ENCODE data around the gene LCE2C. TPM values are rescaled to one million over a fixed set of nuclear protein-coding genes. Genes with fewer than 3 reads are reported as not detected.
"Not testable (repeated sequence)": the region's sequence is repeated elsewhere in the genome, so short reads cannot be mapped to it uniquely, and the experiment has no call there.

Gene LCE2C
- total RNA-seq, 2 donors from 2014 or later: not detected

GRCh38 chr1:152673016-152673415 is 2.1 kb upstream of the LCE2C start:
- H3K4me1 Mint-ChIP-seq: no peaks in the 10 kb centered on the region
- ATAC-seq (no peak), DNase-seq (no peak)
- H3K36me3 Mint-ChIP-seq (ENCODE audit: low read depth): no peaks in the 10 kb centered on the region
- H3K9me3 ChIP-seq (ENCODE audit: control insufficient read depth, low read length, poor library complexity, severe bottlenecking): no peaks in the 10 kb centered on the region
- peaks cover 67% of the 10 kb centered on the region for H3K27me3 Mint-ChIP-seq
- no peak overlapping the region for H3K27ac Mint-ChIP-seq
- no peak overlapping the region for H3K4me3 Mint-ChIP-seq

DNA sequence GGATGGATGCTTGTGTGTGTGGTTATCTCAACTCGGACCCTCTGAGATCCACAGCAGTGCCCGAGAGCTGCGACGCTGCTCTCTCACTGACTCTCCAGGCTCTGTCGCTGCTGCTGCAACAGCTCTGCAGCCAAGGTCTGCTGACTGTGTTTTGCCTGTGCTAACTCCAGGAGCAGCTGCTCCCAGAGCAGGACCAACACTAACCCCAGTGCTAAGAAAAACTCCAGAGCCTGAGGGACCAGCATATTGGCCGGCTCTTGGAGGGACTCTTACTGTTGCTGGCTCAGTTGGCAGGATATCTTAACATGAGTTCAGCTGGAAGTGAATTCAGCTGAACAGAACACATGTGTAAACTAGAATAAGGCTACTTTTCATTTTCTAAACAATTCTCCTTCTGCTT is 4.4 kb downstream of the LCE2C start:
- Mint-ChIP-seq H3K36me3 (ENCODE audit: low read depth) (no peaks in the 10 kb centered on the region), H3K4me3 (no peak overlapping the region), H3K27me3 (peaks cover 77% of the 10 kb centered on the region), H3K4me1 (no peaks in the 10 kb centered on the region), H3K27ac (no peak overlapping the region)
- ATAC-seq: no peak
- DNase-seq: no peak
- H3K9me3 ChIP-seq (ENCODE audit: control insufficient read depth, low read length, poor library complexity, severe bottlenecking): no peaks in the 10 kb centered on the region

DNA sequence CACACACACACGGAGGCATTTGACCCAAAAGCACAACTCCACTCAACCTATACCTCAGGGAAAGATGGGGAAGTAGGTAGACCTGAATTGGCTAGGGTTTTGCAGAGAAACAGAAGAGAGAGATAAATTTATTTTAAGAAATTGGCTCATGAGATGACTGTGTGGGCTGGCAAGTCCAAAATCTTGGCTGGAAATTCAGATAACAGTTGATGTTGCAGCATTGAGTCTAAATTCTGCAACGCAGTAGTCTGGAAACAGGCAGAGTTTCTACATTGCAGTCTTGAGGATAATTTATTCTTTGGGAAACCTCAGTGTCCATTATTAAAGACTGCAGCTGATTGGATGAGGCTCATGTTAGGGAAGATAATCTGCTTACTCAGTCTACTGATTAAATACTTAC is 6.5 kb downstream of the LCE2C start:
- H3K27ac Mint-ChIP-seq: no peak overlapping the region
- H3K4me1 Mint-ChIP-seq: no peaks in the 10 kb centered on the region
- H3K36me3 Mint-ChIP-seq (ENCODE audit: low read depth): no peaks in the 10 kb centered on the region
- no peak overlapping the region for H3K4me3 Mint-ChIP-seq
- no peak for ATAC-seq
- no peak for DNase-seq
- H3K27me3 Mint-ChIP-seq: peaks cover 72% of the 10 kb centered on the region
- H3K9me3 ChIP-seq (ENCODE audit: control insufficient read depth, low read length, poor library complexity, severe bottlenecking): no peaks in the 10 kb centered on the region

GRCh38 chr1:152683846-152684245 is 8.8 kb downstream of the LCE2C start:
- H3K36me3 Mint-ChIP-seq (ENCODE audit: low read depth): peaks cover 2% of the 10 kb centered on the region
- no peak for ATAC-seq
- H3K4me3 Mint-ChIP-seq: no peak overlapping the region
- no peak for DNase-seq
- no peaks in the 10 kb centered on the region for H3K4me1 Mint-ChIP-seq
- H3K27ac Mint-ChIP-seq: no peak overlapping the region
- H3K9me3 ChIP-seq (ENCODE audit: control insufficient read depth, low read length, poor library complexity, severe bottlenecking): no peaks in the 10 kb centered on the region
- peaks cover 71% of the 10 kb centered on the region for H3K27me3 Mint-ChIP-seq

DNA sequence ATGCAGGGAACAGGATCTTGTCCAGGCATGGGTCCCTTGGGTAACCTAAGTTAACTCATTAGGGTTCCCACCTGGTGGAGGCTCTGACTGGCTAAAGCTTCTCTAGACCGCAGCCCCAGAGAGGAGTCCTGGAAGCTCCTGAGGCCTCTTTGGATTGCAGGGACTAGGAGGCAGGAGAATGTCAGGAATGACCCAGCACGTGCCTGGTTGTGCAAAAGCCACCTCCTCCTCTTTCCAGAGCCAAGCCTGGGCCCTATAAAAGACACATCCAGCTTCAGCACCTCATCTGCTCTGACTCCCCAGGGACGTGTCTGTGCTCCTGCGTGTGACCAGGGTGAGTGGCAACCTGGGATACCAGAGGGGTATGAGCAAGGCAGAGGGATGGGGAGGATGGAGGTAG is 10.7 kb downstream of the LCE2C start, which contains the start of gene LCE2B:
LCE2B (plus strand) TSS at position 301 of the 400 bp plus-strand sequence. CDS start 721 bp downstream, outside the sequence.
- not testable (repeated sequence) for H3K27ac Mint-ChIP-seq; H3K4me3 Mint-ChIP-seq; H3K9me3 ChIP-seq (ENCODE audit: control insufficient read depth, low read length, poor library complexity, severe bottlenecking); H3K4me1 Mint-ChIP-seq; H3K36me3 Mint-ChIP-seq (ENCODE audit: low read depth); ATAC-seq; DNase-seq
- H3K27me3 Mint-ChIP-seq: peaks cover 69% of the 10 kb centered on the region

DNA sequence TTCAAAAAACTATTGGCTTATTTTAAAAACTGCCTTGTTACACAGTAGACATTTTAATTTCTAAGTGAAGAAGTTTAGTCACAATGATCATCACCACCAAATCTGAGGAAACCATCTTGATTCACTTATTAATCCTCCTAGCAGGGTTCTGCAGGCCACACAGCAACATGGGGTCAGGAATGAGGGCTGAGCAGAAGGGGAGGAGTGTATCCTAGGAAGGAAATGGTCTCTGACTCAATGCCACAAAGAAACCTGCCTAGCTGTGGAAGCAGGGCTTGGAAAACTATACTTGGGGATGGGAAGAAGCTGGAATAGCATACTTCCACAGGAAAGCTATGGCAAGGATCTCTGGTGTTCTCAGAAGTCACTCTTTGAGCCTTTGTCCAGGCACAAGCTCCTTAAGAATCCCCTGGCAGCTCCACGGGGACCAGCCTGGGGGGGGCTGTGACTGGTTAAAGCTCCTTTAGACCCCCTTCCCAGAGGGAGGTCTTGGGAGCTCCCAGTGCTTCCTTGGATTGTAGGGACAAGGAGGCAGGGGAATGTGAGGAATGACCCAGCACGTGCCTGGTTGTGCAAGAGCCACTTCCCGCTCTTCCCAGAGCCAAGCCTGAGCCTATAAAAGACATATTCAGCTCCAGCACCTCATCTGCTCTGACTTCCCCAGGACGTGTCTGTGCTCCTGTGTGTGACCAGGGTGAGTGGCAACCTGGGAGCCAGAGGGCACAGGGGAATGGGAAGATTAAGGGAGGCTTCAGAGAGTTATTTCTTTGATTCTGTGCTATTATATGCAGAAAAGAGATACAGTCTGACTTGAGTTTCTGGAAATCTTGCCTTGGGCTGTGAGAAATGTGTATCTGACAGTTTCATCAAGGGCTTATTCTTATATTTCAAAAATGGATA is 22.9 kb downstream of the LCE2C start, which contains the start of gene LCE2A:
LCE2A (plus strand) TSS at position 645 of the 900 bp plus-strand sequence. CDS start 557 bp downstream, outside the sequence.
- Mint-ChIP-seq H3K36me3 (ENCODE audit: low read depth) (no peaks in the 10 kb centered on the region), H3K27me3 (no peaks in the 10 kb centered on the region), H3K4me1 (no peaks in the 10 kb centered on the region), H3K27ac (no peak within 1 kb of the TSS), H3K4me3 (no peak within 1 kb of the TSS)
- no peak for DNase-seq
- H3K9me3 ChIP-seq (ENCODE audit: control insufficient read depth, low read length, poor library complexity, severe bottlenecking): no peaks in the 10 kb centered on the region
- no peak for ATAC-seq

- H3K36me3 Mint-ChIP-seq (ENCODE audit: low read depth): no peaks in the 10 kb centered on the region
- no peak overlapping the region for H3K27ac Mint-ChIP-seq
- no peaks in the 10 kb centered on the region for H3K9me3 ChIP-seq (ENCODE audit: control insufficient read depth, low read length, poor library complexity, severe bottlenecking)
- DNase-seq: no peak
- no peaks in the 10 kb centered on the region for H3K4me1 Mint-ChIP-seq
- H3K27me3 Mint-ChIP-seq: no peaks in the 10 kb centered on the region
- no peak for ATAC-seq
- no peak overlapping the region for H3K4me3 Mint-ChIP-seq
Observed at GRCh38 chr1:152699746-152700145, 24.7 kb downstream of the LCE2C start.

- no peaks in the 10 kb centered on the region for H3K9me3 ChIP-seq (ENCODE audit: control insufficient read depth, low read length, poor library complexity, severe bottlenecking)
- no peaks in the 10 kb centered on the region for H3K36me3 Mint-ChIP-seq (ENCODE audit: low read depth)
- H3K27me3 Mint-ChIP-seq: peaks cover 42% of the 10 kb centered on the region
- ATAC-seq (no peak), DNase-seq (no peak)
- H3K4me1 Mint-ChIP-seq: peaks cover 2% of the 10 kb centered on the region
- no peak within 1 kb of the TSS for H3K4me3 Mint-ChIP-seq
- H3K27ac Mint-ChIP-seq: no peak within 1 kb of the TSS
Observed at GRCh38 chr1:152707860-152708259, 32.8 kb downstream of the LCE2C start, which contains the start of gene LCE4A. Gene LCE4A, plus strand, starts transcription at chr1:152708160. Its CDS starts 916 bp downstream, at chr1:152709076.

DNA sequence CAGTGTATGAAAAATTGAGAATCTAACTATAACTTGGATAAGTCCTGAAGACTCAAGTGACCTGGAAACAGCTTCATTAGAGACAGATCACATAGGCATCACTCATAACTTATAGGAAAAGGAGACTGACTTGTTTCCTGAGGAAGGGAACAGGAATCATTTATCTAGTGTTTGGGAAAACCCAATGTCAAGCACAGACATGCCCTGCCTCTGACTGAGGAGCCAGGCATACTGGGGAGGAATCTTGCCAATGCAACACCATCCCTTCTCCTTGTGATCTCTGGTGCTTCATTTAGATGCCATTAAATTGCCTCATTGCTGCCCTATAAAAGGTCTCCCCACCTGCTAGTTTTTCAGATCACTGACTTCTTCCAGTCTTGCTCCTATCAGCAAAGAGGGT is 43.2 kb downstream of the LCE2C start:
- H3K27me3 Mint-ChIP-seq: peaks cover 45% of the 10 kb centered on the region
- DNase-seq: no peak
- no peak for ATAC-seq
- H3K36me3 Mint-ChIP-seq (ENCODE audit: low read depth): peaks cover 2% of the 10 kb centered on the region
- no peaks in the 10 kb centered on the region for H3K4me1 Mint-ChIP-seq
- H3K9me3 ChIP-seq (ENCODE audit: control insufficient read depth, low read length, poor library complexity, severe bottlenecking): no peaks in the 10 kb centered on the region
- no peak overlapping the region for H3K4me3 Mint-ChIP-seq
- no peak overlapping the region for H3K27ac Mint-ChIP-seq

- Mint-ChIP-seq H3K4me3 (no peak overlapping the region), H3K36me3 (ENCODE audit: low read depth) (peaks cover 2% of the 10 kb centered on the region), H3K27ac (no peak overlapping the region), H3K4me1 (no peaks in the 10 kb centered on the region), H3K27me3 (peaks cover 48% of the 10 kb centered on the region)
- ATAC-seq (no peak), DNase-seq (no peak)
- no peaks in the 10 kb centered on the region for H3K9me3 ChIP-seq (ENCODE audit: control insufficient read depth, low read length, poor library complexity, severe bottlenecking)
Observed at GRCh38 chr1:152725261-152725660, 50.2 kb downstream of the LCE2C start.

Other genes starting within 250 kb of the LCE2C start
- gene LCE5A, start 164.5 kb upstream of the LCE2C start, total RNA-seq: not detected
- not detected for gene CRCT1, start 160.8 kb upstream of the LCE2C start, total RNA-seq
- not detected for gene LCE3E, start 108.5 kb upstream of the LCE2C start, total RNA-seq
- not detected for gene LCE3D, start 94.8 kb upstream of the LCE2C start, total RNA-seq
- not detected for gene LCE3C, start 75.0 kb upstream of the LCE2C start, total RNA-seq
- not detected for gene LCE3B, start 61.5 kb upstream of the LCE2C start, total RNA-seq
- not detected for gene LCE3A, start 52.2 kb upstream of the LCE2C start, total RNA-seq
- not detected for gene LCE2D, start 11.9 kb upstream of the LCE2C start, total RNA-seq
- not detected for gene LCE2B, start 10.8 kb downstream of the LCE2C start, total RNA-seq
- not detected for gene LCE2A, start 23.1 kb downstream of the LCE2C start, total RNA-seq
- gene LCE4A, start 32.9 kb downstream of the LCE2C start, total RNA-seq: not detected
- not detected for gene KPRP, start 82.7 kb downstream of the LCE2C start, total RNA-seq
- not detected for gene LCE1F, start 99.9 kb downstream of the LCE2C start, total RNA-seq
- not detected for gene LCE1E, start 111.0 kb downstream of the LCE2C start, total RNA-seq
- gene LCE1D, start 121.4 kb downstream of the LCE2C start, total RNA-seq: not detected
- not detected for gene LCE1C, start 131.4 kb downstream of the LCE2C start, total RNA-seq
- gene LCE1B, start 136.7 kb downstream of the LCE2C start, total RNA-seq: not detected
- not detected for gene LCE1A, start 152.2 kb downstream of the LCE2C start, total RNA-seq
- not detected for gene LCE6A, start 167.6 kb downstream of the LCE2C start, total RNA-seq
- gene LCE7A, start 184.7 kb downstream of the LCE2C start, total RNA-seq: not detected
- not detected for gene SMCP, start 203.0 kb downstream of the LCE2C start, total RNA-seq
- gene IVL, start 233.3 kb downstream of the LCE2C start, total RNA-seq: not detected

Measured in T-helper 17 cell (primary cell).